Measurements from ENCODE around the gene ZNF639. TPM values are rescaled to one million over a fixed set of nuclear protein-coding genes. Genes with fewer than 3 reads are reported as not detected.
"Not testable (repeated sequence)": the region's sequence is repeated elsewhere in the genome, so short reads cannot be mapped to it uniquely, and the experiment has no call there.

Gene ZNF639
- 43.1 and 43.2 TPM in 2 replicates for total RNA-seq
- long read RNA-seq, partial matches to known transcripts, result 2 of 9 reads
- long read RNA-seq, other reads (novel, unspliced or antisense), result 2 of 9 reads

- peak; percentile 99 for TF ChIP-seq CTCF (IDR thresholded peaks at IDR 0.05; ENCODE audit: unreplicated experiment)
- peak; percentile 93 for DNase-seq (ENCODE audit: low spot score, unreplicated experiment)
- Mint-ChIP-seq H3K4me3 (ENCODE audit: low read depth) (peak within 1 kb of the TSS; percentile 84), H3K9me3 (ENCODE audit: low read depth) (no peaks in the 10 kb centered on the region), H3K27me3 (peaks cover 9% of the 10 kb centered on the region), H3K4me1 (ENCODE audit: low read depth) (peaks cover 18% of the 10 kb centered on the region), H3K27ac (peak within 1 kb of the TSS; percentile 94), H3K36me3 (ENCODE audit: insufficient read depth) (peaks cover 6% of the 10 kb centered on the region)
Observed at GRCh38 chr3:179322286-179323196, at the start of gene ZNF639. Gene ZNF639 (plus strand): TSS chr3:179323031. CDS start chr3:179328294, 5,263 bp downstream.

GRCh38 chr3:179274434-179274833 is 48.4 kb upstream of the ZNF639 start:
- not testable (repeated sequence) for DNase-seq (ENCODE audit: low spot score, unreplicated experiment); H3K36me3 Mint-ChIP-seq (ENCODE audit: insufficient read depth); H3K27me3 Mint-ChIP-seq; H3K4me3 Mint-ChIP-seq (ENCODE audit: low read depth); H3K27ac Mint-ChIP-seq; H3K9me3 Mint-ChIP-seq (ENCODE audit: low read depth); H3K4me1 Mint-ChIP-seq (ENCODE audit: low read depth)

GRCh38 chr3:179276001-179276400 is 46.8 kb upstream of the ZNF639 start:
- no peak for DNase-seq (ENCODE audit: low spot score, unreplicated experiment)
- Mint-ChIP-seq H3K4me1 (ENCODE audit: low read depth) (no peaks in the 10 kb centered on the region), H3K27me3 (no peaks in the 10 kb centered on the region), H3K9me3 (ENCODE audit: low read depth) (no peaks in the 10 kb centered on the region), H3K4me3 (ENCODE audit: low read depth) (no peak overlapping the region), H3K27ac (no peak overlapping the region), H3K36me3 (ENCODE audit: insufficient read depth) (no peaks in the 10 kb centered on the region)
- no peak for TF ChIP-seq CTCF (IDR thresholded peaks at IDR 0.05; ENCODE audit: unreplicated experiment)

- no peak for TF ChIP-seq CTCF (IDR thresholded peaks at IDR 0.05; ENCODE audit: unreplicated experiment)
- no peaks in the 10 kb centered on the region for H3K36me3 Mint-ChIP-seq (ENCODE audit: insufficient read depth)
- DNase-seq (ENCODE audit: low spot score, unreplicated experiment), result no peak
- H3K9me3 Mint-ChIP-seq (ENCODE audit: low read depth), result no peaks in the 10 kb centered on the region
- H3K4me1 Mint-ChIP-seq (ENCODE audit: low read depth), result no peaks in the 10 kb centered on the region
- no peak overlapping the region for H3K4me3 Mint-ChIP-seq (ENCODE audit: low read depth)
- no peaks in the 10 kb centered on the region for H3K27me3 Mint-ChIP-seq
- no peak overlapping the region for H3K27ac Mint-ChIP-seq
Observed at GRCh38 chr3:179276743-179277142, 46.1 kb upstream of the ZNF639 start.

GRCh38 chr3:179278151-179278550 is 44.7 kb upstream of the ZNF639 start:
- Mint-ChIP-seq H3K27ac (no peak overlapping the region), H3K9me3 (ENCODE audit: low read depth) (no peaks in the 10 kb centered on the region), H3K27me3 (no peaks in the 10 kb centered on the region), H3K4me1 (ENCODE audit: low read depth) (no peaks in the 10 kb centered on the region), H3K4me3 (ENCODE audit: low read depth) (no peak overlapping the region), H3K36me3 (ENCODE audit: insufficient read depth) (no peaks in the 10 kb centered on the region)
- no peak for TF ChIP-seq CTCF (IDR thresholded peaks at IDR 0.05; ENCODE audit: unreplicated experiment)
- DNase-seq (ENCODE audit: low spot score, unreplicated experiment), result no peak

Measured in progenitor cell of endocrine pancreas (in vitro differentiated cells).